Kidney epithelial cell (primary cell): Measurements from ENCODE around the gene COL23A1. TPM values are rescaled to one million over a fixed set of nuclear protein-coding genes. Genes with fewer than 3 reads are reported as not detected.

Experiments
- DNase-seq: peaks from one replicate; pipeline ENCODE4 v3.0.0-alpha.2; 2010; ENCODE audit warnings: low read depth
- H3K27me3 ChIP-seq: 2 replicates; pipeline ENCODE4 v1.6.0; 2011; ENCODE audit warnings: low read length; ENCODE audit not compliant: control insufficient read depth, insufficient read depth
- H3K36me3 ChIP-seq: 2 replicates; pipeline ENCODE4 v1.5.1; 2011; ENCODE audit warnings: low read length; ENCODE audit not compliant: control insufficient read depth, insufficient read depth
- H3K4me3 ChIP-seq: 2 replicates; pipeline ENCODE4 v1.5.1; 2011; ENCODE audit warnings: low read depth, mild to moderate bottlenecking, control low read depth, low read length
- total RNA-seq: library from RNA; depleted of rRNA; stranded (reverse); fragments of >200 nt; gene quantifications from 2 replicates; pipeline ENCODE4 v1.2.3, GENCODE V29; 2015
- TF ChIP-seq, protein P1 (sequence below): IDR thresholded peaks from 2 replicates; pipeline ENCODE4 v1.5.1; 2011; ENCODE audit warnings: mild to moderate bottlenecking, moderate library complexity, low read length, control low read depth, inconsistent platforms; ENCODE audit not compliant: insufficient read depth, poor library complexity, severe bottlenecking

COL23A1 gene
- total RNA-seq, 1 donor from 2014 or later: 0.17 TPM

DNA sequence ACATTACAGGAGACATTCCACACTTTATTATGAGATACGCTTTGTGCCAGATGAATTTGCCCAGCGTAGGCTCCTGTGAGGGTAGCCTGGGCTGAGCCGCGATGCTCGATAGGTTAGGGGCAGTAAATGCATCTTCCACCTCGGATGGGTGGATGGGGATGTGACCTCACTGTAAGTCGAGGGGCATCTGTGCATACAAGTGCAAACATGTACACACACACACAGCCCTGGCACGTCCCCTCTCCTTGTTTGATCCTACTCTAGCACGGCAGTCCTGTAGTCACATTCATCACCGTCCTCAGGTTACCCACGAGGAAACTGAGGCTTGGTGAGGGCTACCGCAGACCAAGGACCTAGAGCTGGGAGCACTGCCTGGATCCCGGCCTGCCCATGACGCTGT lies 166.8 kb downstream of the COL23A1 start:
- Histone ChIP-seq H3K4me3 (no peak overlapping the region), H3K27me3 (peaks cover 2% of the 10 kb centered on the region), H3K36me3 (no peaks in the 10 kb centered on the region)
- TF ChIP-seq, protein P1, sequence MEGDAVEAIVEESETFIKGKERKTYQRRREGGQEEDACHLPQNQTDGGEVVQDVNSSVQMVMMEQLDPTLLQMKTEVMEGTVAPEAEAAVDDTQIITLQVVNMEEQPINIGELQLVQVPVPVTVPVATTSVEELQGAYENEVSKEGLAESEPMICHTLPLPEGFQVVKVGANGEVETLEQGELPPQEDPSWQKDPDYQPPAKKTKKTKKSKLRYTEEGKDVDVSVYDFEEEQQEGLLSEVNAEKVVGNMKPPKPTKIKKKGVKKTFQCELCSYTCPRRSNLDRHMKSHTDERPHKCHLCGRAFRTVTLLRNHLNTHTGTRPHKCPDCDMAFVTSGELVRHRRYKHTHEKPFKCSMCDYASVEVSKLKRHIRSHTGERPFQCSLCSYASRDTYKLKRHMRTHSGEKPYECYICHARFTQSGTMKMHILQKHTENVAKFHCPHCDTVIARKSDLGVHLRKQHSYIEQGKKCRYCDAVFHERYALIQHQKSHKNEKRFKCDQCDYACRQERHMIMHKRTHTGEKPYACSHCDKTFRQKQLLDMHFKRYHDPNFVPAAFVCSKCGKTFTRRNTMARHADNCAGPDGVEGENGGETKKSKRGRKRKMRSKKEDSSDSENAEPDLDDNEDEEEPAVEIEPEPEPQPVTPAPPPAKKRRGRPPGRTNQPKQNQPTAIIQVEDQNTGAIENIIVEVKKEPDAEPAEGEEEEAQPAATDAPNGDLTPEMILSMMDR: no peak
- DNase-seq: no peak

DNA sequence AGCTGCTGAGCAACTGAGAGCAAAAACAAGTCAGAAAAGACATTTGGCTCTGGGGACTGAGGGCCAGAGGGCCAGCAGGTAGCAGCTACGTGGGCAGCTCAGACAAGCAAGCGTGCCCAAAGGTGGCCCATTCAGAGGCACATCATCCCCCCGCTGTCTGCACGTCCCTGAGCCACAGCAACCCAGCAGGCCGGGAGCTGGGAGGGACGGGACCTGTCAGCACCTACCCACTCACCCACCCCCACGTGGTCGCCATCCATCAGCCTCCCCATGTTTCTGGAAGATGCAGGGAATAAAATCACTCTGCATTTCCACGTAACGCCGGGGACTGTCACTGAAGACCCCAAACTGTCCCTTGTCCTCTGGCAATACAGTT lies 167.8 kb downstream of the COL23A1 start:
- TF ChIP-seq, protein P1: no peak
- no peak for DNase-seq
- peaks cover 3% of the 10 kb centered on the region for H3K27me3 ChIP-seq
- H3K4me3 ChIP-seq: no peak overlapping the region
- H3K36me3 ChIP-seq: no peaks in the 10 kb centered on the region

DNA sequence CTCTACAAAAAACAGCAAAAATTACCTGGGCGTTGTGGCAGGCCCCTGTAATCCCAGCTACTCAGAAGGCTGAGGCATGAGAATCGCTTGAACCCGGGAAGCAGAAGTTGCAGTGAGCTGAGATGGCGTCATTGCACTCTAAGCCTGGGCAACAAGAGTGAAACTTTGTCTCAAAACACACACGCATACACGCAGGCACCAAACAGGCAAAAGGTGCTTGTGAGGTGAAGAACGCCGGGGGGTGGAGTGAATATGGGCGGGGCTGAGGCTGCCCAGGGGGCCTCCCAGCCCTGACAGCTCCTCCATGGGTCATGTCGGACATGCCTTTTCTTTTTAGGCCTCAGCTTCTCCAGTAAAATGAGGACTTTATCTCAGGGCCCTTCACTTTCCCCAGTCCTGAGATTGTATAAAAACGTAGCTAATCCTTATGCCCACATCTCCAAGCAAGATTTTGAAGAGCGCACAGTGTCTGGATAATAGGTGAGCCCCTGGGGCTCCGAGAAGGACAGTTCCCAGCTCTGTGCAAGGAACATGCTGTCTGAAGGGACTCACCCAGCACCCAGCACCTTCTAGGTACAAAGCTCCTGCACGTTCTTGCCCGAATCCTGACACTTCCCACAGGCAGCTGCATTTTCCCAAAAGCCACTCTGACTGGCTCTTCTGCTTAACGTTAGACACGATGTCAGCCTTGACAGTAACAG lies 168.3 kb downstream of the COL23A1 start:
- H3K27me3 ChIP-seq: peaks cover 3% of the 10 kb centered on the region
- no peaks in the 10 kb centered on the region for H3K36me3 ChIP-seq
- no peak overlapping the region for H3K4me3 ChIP-seq
- no peak for DNase-seq
- TF ChIP-seq, protein P1: no peak

DNA sequence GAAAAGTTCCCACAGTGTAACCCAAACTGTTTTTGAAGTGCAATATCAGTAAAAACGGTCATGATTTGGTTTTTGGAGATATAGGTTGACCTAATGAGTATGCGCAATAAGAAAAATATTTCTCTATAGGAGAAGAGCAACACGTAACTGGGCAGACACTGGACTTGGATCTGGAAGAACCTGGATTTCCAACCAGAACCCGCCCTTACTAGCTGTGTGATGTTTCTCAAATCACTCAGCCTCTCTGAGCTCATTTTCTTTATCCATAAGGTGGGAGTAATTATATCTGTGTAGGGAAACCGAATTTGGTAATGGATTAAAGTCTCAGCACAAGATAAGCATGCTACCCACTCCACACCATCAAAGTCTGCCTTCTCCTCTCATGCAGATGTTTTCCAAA lies 169.1 kb downstream of the COL23A1 start:
- Histone ChIP-seq H3K36me3 (no peaks in the 10 kb centered on the region), H3K27me3 (peaks cover 3% of the 10 kb centered on the region), H3K4me3 (no peak overlapping the region)
- TF ChIP-seq, protein P1: no peak
- no peak for DNase-seq

DNA sequence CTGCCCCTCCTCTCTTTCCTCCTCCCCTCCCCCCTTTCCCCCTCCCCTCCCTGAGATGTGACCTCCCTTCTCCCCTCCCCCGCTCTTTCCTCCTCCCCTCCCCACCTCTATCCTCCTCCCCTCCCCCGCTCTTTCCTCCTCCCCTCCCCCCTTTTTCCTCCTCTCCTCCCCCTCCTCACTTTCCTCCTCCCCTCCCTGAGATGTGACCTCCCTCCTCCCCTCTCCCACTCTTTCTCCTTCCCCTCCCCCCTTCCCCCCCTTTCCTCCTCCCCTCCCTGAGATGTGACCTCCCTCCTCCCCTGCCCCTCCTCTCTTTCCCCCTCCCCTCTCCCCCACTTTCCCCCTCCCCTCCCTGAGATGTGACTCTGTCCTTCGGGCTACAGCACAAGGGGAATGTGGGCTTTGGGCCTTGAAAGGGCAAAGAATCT lies 169.8 kb downstream of the COL23A1 start:
- peaks cover 3% of the 10 kb centered on the region for H3K27me3 ChIP-seq
- TF ChIP-seq, protein P1: no peak
- H3K36me3 ChIP-seq: no peaks in the 10 kb centered on the region
- no peak for DNase-seq
- H3K4me3 ChIP-seq: no peak overlapping the region

DNA sequence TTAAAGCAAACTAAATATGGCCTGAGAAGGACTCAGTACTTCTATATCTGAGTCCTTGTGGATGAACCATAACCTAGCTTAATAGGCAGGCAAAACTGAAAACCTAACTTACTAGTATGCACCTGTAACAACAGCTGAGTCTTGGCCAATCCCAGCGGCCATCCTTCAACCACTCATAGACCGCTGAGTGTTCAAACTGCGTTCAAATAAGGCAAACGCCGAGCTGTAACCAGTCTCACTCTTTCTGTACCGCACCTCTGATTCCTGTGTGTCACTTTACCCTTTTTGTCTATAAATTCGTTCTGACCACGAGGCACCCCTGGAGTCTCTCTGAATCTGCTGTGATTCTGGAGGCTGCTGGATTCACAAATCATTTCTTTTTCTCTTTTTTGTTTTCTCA lies 170.5 kb downstream of the COL23A1 start:
- Histone ChIP-seq H3K36me3 (no peaks in the 10 kb centered on the region), H3K4me3 (no peak overlapping the region), H3K27me3 (peaks cover 3% of the 10 kb centered on the region)
- DNase-seq: no peak
- TF ChIP-seq, protein P1: no peak
